ENCODE data around the gene ARPC5L.

The ARPC5L gene

DNA sequence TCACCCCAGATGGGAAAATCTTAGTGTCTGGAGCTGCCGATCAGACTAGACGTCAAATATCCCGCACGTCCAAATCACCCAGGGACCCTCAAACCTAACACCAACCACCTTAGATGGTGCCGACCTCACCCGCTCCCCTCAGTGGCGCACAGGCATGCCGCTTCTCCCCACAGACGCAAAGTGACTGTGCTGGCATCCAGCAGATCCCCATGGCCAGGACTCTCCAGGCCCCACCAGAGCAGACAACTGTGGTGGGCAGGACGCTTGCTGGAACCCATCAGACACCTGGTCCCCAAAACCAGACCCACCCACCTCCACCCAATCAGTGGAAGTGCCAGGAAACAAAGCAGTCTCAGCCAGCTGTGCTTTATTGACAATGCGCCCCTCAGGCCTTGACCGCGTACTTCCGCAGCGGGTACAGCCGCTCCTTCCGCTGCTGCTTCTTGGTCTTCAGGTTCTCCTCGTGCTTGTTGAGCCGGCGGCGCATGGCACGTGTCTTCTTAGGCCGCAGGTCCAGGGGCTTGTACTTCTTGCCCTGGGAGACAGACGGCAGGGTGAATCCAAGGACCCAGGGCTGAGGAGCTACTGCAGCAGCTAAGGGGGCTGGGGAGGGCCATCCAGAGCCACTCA, 4.3 kb upstream of the ARPC5L start:
- TF ChIP-seq, protein P1, sequence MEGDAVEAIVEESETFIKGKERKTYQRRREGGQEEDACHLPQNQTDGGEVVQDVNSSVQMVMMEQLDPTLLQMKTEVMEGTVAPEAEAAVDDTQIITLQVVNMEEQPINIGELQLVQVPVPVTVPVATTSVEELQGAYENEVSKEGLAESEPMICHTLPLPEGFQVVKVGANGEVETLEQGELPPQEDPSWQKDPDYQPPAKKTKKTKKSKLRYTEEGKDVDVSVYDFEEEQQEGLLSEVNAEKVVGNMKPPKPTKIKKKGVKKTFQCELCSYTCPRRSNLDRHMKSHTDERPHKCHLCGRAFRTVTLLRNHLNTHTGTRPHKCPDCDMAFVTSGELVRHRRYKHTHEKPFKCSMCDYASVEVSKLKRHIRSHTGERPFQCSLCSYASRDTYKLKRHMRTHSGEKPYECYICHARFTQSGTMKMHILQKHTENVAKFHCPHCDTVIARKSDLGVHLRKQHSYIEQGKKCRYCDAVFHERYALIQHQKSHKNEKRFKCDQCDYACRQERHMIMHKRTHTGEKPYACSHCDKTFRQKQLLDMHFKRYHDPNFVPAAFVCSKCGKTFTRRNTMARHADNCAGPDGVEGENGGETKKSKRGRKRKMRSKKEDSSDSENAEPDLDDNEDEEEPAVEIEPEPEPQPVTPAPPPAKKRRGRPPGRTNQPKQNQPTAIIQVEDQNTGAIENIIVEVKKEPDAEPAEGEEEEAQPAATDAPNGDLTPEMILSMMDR (IDR thresholded peaks at IDR 0.05), result no peak

DNA sequence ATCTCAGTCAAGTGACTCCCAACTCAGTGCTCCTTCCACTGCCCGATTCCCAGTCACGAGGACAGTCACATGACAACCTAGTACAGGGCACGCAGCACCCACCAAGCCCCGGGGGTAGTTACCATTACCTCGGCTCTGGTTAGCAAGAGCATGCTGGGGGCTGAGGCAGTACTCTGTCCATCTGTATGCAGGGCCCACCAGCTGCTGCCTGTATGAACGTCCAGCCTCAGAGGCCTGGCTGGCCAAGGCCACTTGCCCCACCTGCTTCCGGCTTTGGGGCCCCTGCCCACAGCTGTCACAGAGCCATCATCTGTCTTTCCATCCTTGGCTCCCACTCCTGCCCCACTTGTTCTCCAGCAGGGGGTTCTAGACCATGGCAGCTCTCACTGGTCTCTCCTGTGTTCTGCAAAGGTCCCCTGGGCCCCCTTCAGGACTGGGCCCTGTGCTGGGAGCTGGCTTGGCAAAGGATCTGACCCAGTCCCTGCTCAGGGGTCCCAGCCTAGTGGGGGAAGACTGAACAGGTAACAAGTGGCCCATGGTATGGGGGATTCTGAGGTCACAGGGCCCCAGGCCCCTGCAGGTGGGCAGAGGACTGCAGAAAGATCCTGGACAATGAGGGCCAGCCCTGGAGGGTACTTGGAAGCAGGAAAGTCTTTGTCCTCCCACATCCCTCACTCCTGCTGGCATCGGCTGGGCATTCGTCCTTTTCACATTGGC, 3.4 kb upstream of the ARPC5L start:
- TF ChIP-seq, protein P1 (IDR thresholded peaks at IDR 0.05), result no peak

DNA sequence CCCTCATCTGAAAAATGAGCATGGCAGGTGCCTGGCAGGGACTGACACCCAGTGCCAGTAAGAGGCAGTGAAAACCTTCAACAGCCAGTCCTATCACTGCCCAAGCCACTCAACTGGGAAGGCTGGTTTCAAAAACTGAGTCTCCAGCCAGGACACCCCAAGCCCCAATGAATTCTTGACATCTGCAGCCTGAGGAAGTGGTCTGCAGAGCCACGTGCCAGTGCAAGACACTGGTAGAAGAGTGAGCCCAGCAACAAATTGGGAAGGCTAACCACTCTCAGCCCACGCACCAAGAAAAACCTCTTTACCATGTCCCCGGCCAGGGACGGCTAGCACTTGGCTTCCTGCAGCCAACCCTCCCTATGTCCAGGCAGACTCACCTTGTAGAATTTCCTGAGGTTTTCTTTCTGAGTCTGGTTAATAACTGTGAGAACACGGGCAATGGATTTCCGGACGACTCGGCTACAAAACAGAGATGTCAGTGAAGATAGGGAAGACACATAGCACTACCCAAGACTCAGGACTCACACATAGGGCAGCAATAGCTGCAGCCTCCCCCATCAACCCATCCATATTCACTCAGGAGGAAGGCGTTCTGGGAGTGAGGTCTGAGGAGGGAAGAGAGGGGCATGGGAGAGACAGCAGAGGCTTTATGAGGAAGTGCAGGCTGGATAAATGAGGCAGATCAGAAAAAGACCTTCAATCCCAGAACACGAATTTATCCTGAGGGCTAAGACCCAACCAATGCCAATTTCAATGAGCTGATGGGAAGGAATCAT, 1.9 kb upstream of the ARPC5L start:
- TF ChIP-seq, protein P1 (IDR thresholded peaks at IDR 0.05), result no peak

DNA sequence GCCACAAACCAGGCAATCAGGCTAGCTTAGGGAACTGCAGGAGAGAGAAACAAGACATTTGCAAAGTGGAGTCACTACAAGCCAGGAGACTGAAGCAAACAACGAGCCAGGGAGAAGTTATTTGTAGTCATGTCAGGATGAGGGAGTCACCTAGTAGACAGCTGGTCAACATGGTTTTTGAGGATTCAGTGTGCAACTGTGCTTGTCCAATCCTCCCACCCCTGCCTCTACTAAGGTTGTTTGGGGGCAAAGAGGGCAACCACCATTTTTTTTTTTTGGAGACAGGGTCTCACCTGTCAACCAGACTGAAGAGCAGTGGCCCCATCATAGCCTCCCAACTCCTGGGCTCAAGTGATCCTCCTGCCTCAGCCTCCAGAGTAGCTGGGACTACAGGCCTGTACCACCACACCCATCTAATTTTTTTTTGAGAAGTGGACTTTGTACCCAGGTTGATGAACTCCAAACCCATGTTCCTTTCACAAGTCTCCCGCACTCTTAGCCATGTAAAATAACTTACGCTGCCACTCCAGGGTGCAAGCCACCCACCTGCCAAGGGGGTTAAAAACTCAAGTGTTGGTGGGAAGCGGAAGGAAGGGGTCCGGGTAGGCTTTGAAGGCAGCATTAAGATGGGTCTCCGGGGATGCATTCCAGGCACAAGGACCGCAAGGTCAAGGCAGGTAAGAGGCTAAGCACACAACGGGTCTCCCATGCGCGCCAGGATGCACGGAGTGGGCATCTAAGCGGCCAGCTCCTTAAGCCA, 1.2 kb upstream of the ARPC5L start:
- TF ChIP-seq, protein P1 (IDR thresholded peaks at IDR 0.05), result no peak

DNA sequence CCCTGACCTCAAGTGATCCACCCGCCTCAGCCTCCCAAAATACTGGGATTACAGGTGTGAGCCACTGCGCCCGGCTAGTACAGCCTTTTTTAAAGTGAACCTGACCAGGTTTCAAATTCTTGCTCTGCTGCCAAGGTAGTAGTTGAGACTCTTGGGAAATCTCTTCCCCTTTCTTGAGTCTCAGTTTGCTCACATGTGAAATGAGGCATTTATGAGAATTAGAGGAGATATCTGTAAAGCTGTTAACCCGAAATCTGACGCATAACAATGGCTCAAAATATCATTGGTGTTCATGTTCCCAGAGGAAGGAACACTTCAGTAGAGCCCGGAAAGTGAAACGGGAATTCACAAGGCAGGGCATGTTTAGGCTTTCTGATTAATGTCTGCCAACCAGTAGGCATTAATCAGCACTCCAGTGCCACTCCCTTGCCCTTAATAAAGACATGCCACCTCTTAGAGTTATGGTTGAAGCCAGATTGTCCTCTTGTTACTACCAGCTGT, 1.5 kb downstream of the ARPC5L start:
- TF ChIP-seq, protein P1 (IDR thresholded peaks at IDR 0.05), result no peak

DNA sequence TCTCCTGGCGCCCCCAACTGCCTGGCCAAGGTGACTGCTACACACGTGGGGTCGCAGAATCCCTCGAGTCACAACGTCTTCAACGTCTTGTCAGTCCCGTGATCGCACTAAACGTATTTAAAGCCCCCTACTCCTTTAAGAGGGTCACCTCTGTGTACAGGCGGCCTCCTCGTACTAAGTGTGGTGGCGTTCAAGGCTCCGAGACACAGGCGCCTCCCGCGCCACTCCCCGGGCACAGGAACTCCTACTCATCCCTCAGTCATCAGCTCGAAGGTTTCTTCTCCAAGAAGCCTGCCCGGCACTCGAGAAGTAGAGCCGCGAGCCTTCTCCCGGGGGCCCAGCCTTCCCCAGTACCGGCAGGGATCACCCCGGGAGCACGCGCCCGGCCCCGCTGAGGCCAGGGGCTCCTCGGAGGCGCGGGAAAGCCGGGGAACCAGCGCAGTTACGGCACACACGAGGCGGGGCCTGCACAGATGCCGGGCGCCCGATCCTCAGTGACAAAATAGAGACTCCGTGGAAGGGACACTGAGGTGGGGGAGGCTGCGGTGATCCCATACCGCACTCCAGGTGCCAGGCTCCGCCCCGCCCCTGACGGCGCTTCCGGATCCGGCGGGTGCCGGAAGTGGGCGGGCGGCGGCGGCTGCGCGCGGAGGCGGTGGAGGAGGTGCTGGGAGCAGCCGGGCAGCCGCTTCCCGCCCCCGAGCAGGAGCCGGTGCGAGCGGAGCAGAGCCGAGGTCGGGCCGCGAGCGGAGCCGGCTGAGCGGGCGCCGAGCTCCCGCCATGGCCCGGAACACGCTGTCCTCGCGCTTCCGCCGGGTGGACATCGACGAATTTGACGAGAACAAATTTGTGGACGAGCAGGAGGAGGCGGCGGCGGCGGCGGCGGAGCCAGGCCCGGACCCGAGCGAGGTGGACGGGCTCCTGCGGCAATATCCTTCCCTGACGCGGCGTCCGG, 6.9 kb downstream of the ARPC5L start:
- TF ChIP-seq, protein P1 (IDR thresholded peaks at IDR 0.05), result peak; percentile 42; the same call in 1 of the 2 replicates
